Measurements from ENCODE around the gene NCAM2. TPM values are rescaled to one million over a fixed set of nuclear protein-coding genes. Genes with fewer than 3 reads are reported as not detected.

NCAM2 gene
- total and polyA plus RNA-seq, 4 donors, result 30.7 to 138 (median 61.1) TPM

GRCh38 chr21:21156397-21156796 is 158.2 kb downstream of the NCAM2 start:
- no peak for DNase-seq (ENCODE audit: low read depth in 4 of 6, low spot score in 6 of 6)
- Histone ChIP-seq H3K27me3 (ENCODE audit: control insufficient read depth, insufficient read depth, low read length) (no peaks in the 10 kb centered on the region), H3K27ac (ENCODE audit: low read depth, low read length) (no peak overlapping the region), H3K4me3 (ENCODE audit: low read depth, low read length) (no peak overlapping the region), H3K4me1 (ENCODE audit: control insufficient read depth, insufficient read depth, low read length) (no peaks in the 10 kb centered on the region), H3K36me3 (ENCODE audit: control insufficient read depth, insufficient read depth, low read length) (no peaks in the 10 kb centered on the region), H3K9me3 (ENCODE audit: control insufficient read depth, insufficient read depth, low read length) (no peaks in the 10 kb centered on the region)

- Histone ChIP-seq H3K9me3 (ENCODE audit: control insufficient read depth, insufficient read depth, low read length) (no peaks in the 10 kb centered on the region), H3K27ac (ENCODE audit: low read depth, low read length) (no peak overlapping the region), H3K27me3 (ENCODE audit: control insufficient read depth, insufficient read depth, low read length) (no peaks in the 10 kb centered on the region), H3K4me3 (ENCODE audit: low read depth, low read length) (no peak overlapping the region), H3K4me1 (ENCODE audit: control insufficient read depth, insufficient read depth, low read length) (no peaks in the 10 kb centered on the region), H3K36me3 (ENCODE audit: control insufficient read depth, insufficient read depth, low read length) (no peaks in the 10 kb centered on the region)
- DNase-seq (ENCODE audit: low read depth in 4 of 6, low spot score in 6 of 6), result no peak
- no CpG with 5 or more reads among the region's 4 CpGs for WGBS (ENCODE audit: insufficient coverage)
Measured at GRCh38 chr21:21156957-21157356, 158.7 kb downstream of the NCAM2 start.

DNA sequence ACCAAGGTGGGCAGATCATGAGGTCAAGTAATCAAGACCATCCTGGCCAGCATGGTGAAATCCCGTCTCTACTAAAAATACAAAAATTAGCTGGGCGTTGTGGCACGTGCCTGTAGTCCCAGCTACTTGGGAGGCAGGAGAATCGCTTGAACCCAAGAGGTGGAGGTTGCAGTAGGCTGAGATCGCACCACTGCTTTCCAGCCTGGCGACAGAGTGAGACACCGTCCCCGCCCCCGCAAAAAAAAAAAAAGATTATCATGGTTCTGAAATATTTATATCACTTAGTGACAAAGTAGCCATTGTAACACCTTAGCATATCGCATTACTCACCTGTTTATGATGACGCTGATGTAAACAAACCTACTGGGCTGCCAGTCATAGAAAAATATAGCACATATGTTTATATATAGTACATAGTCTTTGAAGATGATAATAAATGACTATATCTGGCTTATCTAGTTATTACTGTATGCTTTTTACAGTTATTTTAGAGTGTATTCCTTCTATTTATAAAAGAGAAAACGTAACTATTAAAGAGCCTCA is 160.2 kb downstream of the NCAM2 start:
- no CpG with 5 or more reads among the region's 12 CpGs for WGBS (ENCODE audit: insufficient coverage)
- no peak for DNase-seq (ENCODE audit: low read depth in 4 of 6, low spot score in 6 of 6)
- no peak overlapping the region for H3K4me3 ChIP-seq (ENCODE audit: low read depth, low read length)
- no peaks in the 10 kb centered on the region for H3K27me3 ChIP-seq (ENCODE audit: control insufficient read depth, insufficient read depth, low read length)
- no peaks in the 10 kb centered on the region for H3K9me3 ChIP-seq (ENCODE audit: control insufficient read depth, insufficient read depth, low read length)
- H3K27ac ChIP-seq (ENCODE audit: low read depth, low read length), result no peak overlapping the region
- no peaks in the 10 kb centered on the region for H3K36me3 ChIP-seq (ENCODE audit: control insufficient read depth, insufficient read depth, low read length)
- no peaks in the 10 kb centered on the region for H3K4me1 ChIP-seq (ENCODE audit: control insufficient read depth, insufficient read depth, low read length)

GRCh38 chr21:21159253-21159899 is 161.2 kb downstream of the NCAM2 start:
- Histone ChIP-seq H3K4me1 (ENCODE audit: control insufficient read depth, insufficient read depth, low read length) (no peaks in the 10 kb centered on the region), H3K27me3 (ENCODE audit: control insufficient read depth, insufficient read depth, low read length) (no peaks in the 10 kb centered on the region), H3K4me3 (ENCODE audit: low read depth, low read length) (no peak overlapping the region), H3K27ac (ENCODE audit: low read depth, low read length) (no peak overlapping the region), H3K9me3 (ENCODE audit: control insufficient read depth, insufficient read depth, low read length) (no peaks in the 10 kb centered on the region), H3K36me3 (ENCODE audit: control insufficient read depth, insufficient read depth, low read length) (no peaks in the 10 kb centered on the region)
- no CpG with 5 or more reads among the region's 3 CpGs for WGBS (ENCODE audit: insufficient coverage)
- no peak for DNase-seq (ENCODE audit: low read depth in 4 of 6, low spot score in 6 of 6)

- no peaks in the 10 kb centered on the region for H3K36me3 ChIP-seq (ENCODE audit: control insufficient read depth, insufficient read depth, low read length)
- H3K27me3 ChIP-seq (ENCODE audit: control insufficient read depth, insufficient read depth, low read length), result no peaks in the 10 kb centered on the region
- no peak overlapping the region for H3K4me3 ChIP-seq (ENCODE audit: low read depth, low read length)
- H3K9me3 ChIP-seq (ENCODE audit: control insufficient read depth, insufficient read depth, low read length), result peaks cover 1% of the 10 kb centered on the region
- DNase-seq (ENCODE audit: low read depth in 4 of 6, low spot score in 6 of 6), result no peak
- H3K27ac ChIP-seq (ENCODE audit: low read depth, low read length), result no peak overlapping the region
- H3K4me1 ChIP-seq (ENCODE audit: control insufficient read depth, insufficient read depth, low read length), result no peaks in the 10 kb centered on the region
- 84% methylated on average over 4 of the region's 4 CpGs for WGBS (ENCODE audit: insufficient coverage)
Measured at GRCh38 chr21:21162786-21163185, 164.6 kb downstream of the NCAM2 start.

DNA sequence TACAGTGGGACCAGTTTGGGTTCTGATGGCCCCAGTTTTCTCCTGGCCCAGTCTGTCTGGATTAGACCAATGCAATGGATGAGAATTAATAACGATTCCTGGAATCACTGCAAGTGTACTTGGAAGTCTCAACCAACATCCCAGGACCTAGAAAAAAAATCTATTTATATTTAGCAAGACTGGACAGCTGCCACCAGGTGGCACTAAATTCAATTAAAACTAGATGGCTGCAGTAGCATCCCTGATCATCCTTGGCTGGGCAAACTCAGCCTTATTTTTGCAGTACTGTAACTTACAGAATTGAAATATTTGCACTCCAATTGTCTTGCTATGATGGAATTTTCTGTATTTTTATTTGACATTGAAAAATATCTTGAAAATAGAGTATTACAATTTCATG is 165.7 kb downstream of the NCAM2 start:
- Histone ChIP-seq H3K27ac (ENCODE audit: low read depth, low read length) (no peak overlapping the region), H3K9me3 (ENCODE audit: control insufficient read depth, insufficient read depth, low read length) (peaks cover 4% of the 10 kb centered on the region), H3K4me3 (ENCODE audit: low read depth, low read length) (no peak overlapping the region), H3K36me3 (ENCODE audit: control insufficient read depth, insufficient read depth, low read length) (no peaks in the 10 kb centered on the region), H3K27me3 (ENCODE audit: control insufficient read depth, insufficient read depth, low read length) (no peaks in the 10 kb centered on the region), H3K4me1 (ENCODE audit: control insufficient read depth, insufficient read depth, low read length) (no peaks in the 10 kb centered on the region)
- no CpG with 5 or more reads among the region's 1 CpG for WGBS (ENCODE audit: insufficient coverage)
- peak; percentile 19 to 91 (median 50) for DNase-seq (ENCODE audit: low read depth in 4 of 6, low spot score in 6 of 6)

DNA sequence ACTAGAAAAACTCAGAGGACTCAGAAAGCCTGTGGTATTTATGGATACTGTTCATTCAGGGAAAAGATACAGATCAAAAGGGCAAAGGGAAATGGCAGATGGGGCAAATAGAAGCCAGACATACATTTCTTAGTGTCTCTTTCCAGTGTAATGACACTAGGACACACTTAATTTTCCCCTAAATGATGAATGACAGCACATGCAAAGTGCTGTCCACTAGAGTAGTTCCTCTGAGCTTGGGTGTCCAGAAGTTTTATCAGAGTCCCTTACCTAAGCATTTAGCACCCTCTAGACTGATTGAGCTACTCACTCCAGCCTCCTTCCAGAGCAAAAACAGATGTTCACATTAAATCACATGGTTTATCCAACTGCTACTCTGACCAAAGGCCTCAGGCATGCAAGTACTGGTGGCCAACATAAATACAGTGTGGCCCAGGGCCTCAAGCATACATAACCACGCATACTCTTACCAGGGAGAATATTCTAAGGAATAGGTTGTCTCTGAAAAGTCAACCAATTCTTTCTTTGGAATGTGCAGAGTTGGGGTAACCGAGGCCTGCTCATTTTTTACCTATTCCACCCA is 166.9 kb downstream of the NCAM2 start:
- peaks cover 4% of the 10 kb centered on the region for H3K9me3 ChIP-seq (ENCODE audit: control insufficient read depth, insufficient read depth, low read length)
- DNase-seq (ENCODE audit: low read depth in 4 of 6, low spot score in 6 of 6), result peak in 1 of 6 donors; percentile 42
- H3K4me1 ChIP-seq (ENCODE audit: control insufficient read depth, insufficient read depth, low read length), result no peaks in the 10 kb centered on the region
- H3K27me3 ChIP-seq (ENCODE audit: control insufficient read depth, insufficient read depth, low read length), result no peaks in the 10 kb centered on the region
- no peak overlapping the region for H3K27ac ChIP-seq (ENCODE audit: low read depth, low read length)
- no CpG with 5 or more reads among the region's 2 CpGs for WGBS (ENCODE audit: insufficient coverage)
- H3K36me3 ChIP-seq (ENCODE audit: control insufficient read depth, insufficient read depth, low read length), result no peaks in the 10 kb centered on the region
- no peak overlapping the region for H3K4me3 ChIP-seq (ENCODE audit: low read depth, low read length)

GRCh38 chr21:21174676-21175075 is 176.5 kb downstream of the NCAM2 start:
- no peak overlapping the region for H3K4me3 ChIP-seq (ENCODE audit: low read depth, low read length)
- H3K27me3 ChIP-seq (ENCODE audit: control insufficient read depth, insufficient read depth, low read length), result no peaks in the 10 kb centered on the region
- H3K4me1 ChIP-seq (ENCODE audit: control insufficient read depth, insufficient read depth, low read length), result no peaks in the 10 kb centered on the region
- H3K36me3 ChIP-seq (ENCODE audit: control insufficient read depth, insufficient read depth, low read length), result no peaks in the 10 kb centered on the region
- DNase-seq (ENCODE audit: low read depth in 4 of 6, low spot score in 6 of 6), result no peak
- no peaks in the 10 kb centered on the region for H3K9me3 ChIP-seq (ENCODE audit: control insufficient read depth, insufficient read depth, low read length)
- H3K27ac ChIP-seq (ENCODE audit: low read depth, low read length), result no peak overlapping the region
- no CpG with 5 or more reads among the region's 2 CpGs for WGBS (ENCODE audit: insufficient coverage)

DNA sequence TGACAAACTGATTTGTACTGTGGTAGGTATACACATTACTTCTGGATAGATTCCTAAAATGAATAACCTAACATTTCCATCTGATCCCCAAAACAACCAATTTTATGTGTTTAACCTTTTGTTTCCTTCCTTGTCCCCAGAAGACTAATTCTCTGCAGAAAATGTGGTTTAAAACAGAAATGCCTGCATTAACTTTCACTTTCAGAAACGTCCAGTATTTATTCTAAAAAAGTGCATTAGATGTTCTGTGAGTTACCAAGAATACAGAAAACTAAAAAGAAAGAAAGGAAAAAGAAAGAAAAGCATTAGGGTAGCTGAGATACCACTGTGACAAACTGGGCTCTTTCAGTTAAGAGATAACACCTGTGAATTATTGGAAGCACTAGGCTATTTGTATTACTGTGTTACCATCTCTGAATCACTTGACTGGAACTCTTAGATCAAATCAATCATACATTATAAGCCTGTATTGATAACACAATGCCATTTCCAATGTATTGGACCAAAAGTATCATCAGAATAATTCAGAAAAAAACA is 177.7 kb downstream of the NCAM2 start:
- H3K27ac ChIP-seq (ENCODE audit: low read depth, low read length), result peak overlapping the region; percentile 2
- whole genome bisulfite sequencing (ENCODE audit: insufficient coverage), result no CpG with 5 or more reads among the region's 1 CpG

More for the DNA sequence above, 177.7 kb downstream of the NCAM2 start:
- Histone ChIP-seq H3K4me1 (ENCODE audit: control insufficient read depth, insufficient read depth, low read length) (no peaks in the 10 kb centered on the region), H3K27me3 (ENCODE audit: control insufficient read depth, insufficient read depth, low read length) (no peaks in the 10 kb centered on the region), H3K36me3 (ENCODE audit: control insufficient read depth, insufficient read depth, low read length) (no peaks in the 10 kb centered on the region), H3K9me3 (ENCODE audit: control insufficient read depth, insufficient read depth, low read length) (no peaks in the 10 kb centered on the region), H3K4me3 (ENCODE audit: low read depth, low read length) (no peak overlapping the region)
- no peak for DNase-seq (ENCODE audit: low read depth in 4 of 6, low spot score in 6 of 6)
